ENCODE results near the gene ARID1B. TPM values are rescaled to one million over a fixed set of nuclear protein-coding genes. Genes with fewer than 3 reads are reported as not detected.

Gene ARID1B
- total RNA-seq, 1 experiment from 2014 or later, result 91.7 TPM

- no peak overlapping the region for H3K4me3 ChIP-seq (ENCODE audit: low read depth in 2 of 2, low read length in 2 of 2)
- BruUV-seq (replicated peaks), result no TSS peak
- ATAC-seq (no peak), DNase-seq (ENCODE audit: low read depth, low spot score) (no peak)
- ChIA-PET CTCF (no interaction called here), POLR2A (interaction anchor here (0.6 kb wide), 1 partner anchor 32 kb away, joined by 3 read pairs; no protein-coding TSS in a partner anchor)
- no peaks in the 10 kb centered on the region for H3K27me3 ChIP-seq (ENCODE audit: control insufficient read depth, insufficient read depth, low read length)
- no peaks in the 10 kb centered on the region for H3K9me3 ChIP-seq (ENCODE audit: control insufficient read depth, insufficient read depth, low read depth, low read length)
- intact Hi-C loops (cut with micrococcal nuclease; ENCODE audit: unreplicated experiment), result no loop called here
- TF ChIP-seq, protein P1, sequence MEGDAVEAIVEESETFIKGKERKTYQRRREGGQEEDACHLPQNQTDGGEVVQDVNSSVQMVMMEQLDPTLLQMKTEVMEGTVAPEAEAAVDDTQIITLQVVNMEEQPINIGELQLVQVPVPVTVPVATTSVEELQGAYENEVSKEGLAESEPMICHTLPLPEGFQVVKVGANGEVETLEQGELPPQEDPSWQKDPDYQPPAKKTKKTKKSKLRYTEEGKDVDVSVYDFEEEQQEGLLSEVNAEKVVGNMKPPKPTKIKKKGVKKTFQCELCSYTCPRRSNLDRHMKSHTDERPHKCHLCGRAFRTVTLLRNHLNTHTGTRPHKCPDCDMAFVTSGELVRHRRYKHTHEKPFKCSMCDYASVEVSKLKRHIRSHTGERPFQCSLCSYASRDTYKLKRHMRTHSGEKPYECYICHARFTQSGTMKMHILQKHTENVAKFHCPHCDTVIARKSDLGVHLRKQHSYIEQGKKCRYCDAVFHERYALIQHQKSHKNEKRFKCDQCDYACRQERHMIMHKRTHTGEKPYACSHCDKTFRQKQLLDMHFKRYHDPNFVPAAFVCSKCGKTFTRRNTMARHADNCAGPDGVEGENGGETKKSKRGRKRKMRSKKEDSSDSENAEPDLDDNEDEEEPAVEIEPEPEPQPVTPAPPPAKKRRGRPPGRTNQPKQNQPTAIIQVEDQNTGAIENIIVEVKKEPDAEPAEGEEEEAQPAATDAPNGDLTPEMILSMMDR (IDR thresholded peaks at IDR 0.05), result no peak
- TF ChIP-seq SIN3A (IDR thresholded peaks at IDR 0.05; ENCODE audit: borderline replicate concordance, insufficient read depth, low read depth, low read length) (no peak), POLR2AphosphoS5 (IDR thresholded peaks at IDR 0.05; ENCODE audit: low read depth, low read length) (no peak), TCF7L2 (IDR thresholded peaks at IDR 0.05; ENCODE audit: low read depth, low read length) (no peak)
- TF ChIP-seq, protein P2, sequence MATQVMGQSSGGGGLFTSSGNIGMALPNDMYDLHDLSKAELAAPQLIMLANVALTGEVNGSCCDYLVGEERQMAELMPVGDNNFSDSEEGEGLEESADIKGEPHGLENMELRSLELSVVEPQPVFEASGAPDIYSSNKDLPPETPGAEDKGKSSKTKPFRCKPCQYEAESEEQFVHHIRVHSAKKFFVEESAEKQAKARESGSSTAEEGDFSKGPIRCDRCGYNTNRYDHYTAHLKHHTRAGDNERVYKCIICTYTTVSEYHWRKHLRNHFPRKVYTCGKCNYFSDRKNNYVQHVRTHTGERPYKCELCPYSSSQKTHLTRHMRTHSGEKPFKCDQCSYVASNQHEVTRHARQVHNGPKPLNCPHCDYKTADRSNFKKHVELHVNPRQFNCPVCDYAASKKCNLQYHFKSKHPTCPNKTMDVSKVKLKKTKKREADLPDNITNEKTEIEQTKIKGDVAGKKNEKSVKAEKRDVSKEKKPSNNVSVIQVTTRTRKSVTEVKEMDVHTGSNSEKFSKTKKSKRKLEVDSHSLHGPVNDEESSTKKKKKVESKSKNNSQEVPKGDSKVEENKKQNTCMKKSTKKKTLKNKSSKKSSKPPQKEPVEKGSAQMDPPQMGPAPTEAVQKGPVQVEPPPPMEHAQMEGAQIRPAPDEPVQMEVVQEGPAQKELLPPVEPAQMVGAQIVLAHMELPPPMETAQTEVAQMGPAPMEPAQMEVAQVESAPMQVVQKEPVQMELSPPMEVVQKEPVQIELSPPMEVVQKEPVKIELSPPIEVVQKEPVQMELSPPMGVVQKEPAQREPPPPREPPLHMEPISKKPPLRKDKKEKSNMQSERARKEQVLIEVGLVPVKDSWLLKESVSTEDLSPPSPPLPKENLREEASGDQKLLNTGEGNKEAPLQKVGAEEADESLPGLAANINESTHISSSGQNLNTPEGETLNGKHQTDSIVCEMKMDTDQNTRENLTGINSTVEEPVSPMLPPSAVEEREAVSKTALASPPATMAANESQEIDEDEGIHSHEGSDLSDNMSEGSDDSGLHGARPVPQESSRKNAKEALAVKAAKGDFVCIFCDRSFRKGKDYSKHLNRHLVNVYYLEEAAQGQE (IDR thresholded peaks at IDR 0.05; ENCODE audit: insufficient read depth in 1 of 2, low read depth in 2 of 2, low read length in 1 of 2), result no peak
- in situ Hi-C loops (cut with HindIII; ENCODE audit: low pct_unique_long_range_greater_than_20kb, low sequenced_read_pairs), result no loop called here
- no peaks in the 10 kb centered on the region for H3K36me3 ChIP-seq (ENCODE audit: control insufficient read depth, insufficient read depth, low read length)
- no peak overlapping the region for H3K27ac ChIP-seq (ENCODE audit: low read length)
- H3K4me1 ChIP-seq (ENCODE audit: control insufficient read depth, insufficient read depth, low read length), result peaks cover 10% of the 10 kb centered on the region; the same call in 1 of the 2 replicates
Measured at GRCh38 chr6:157058574-157058973, 281.4 kb downstream of the ARID1B start.

GRCh38 chr6:157059781-157060180, 282.6 kb downstream of the ARID1B start:
- H3K27ac ChIP-seq (ENCODE audit: low read length), result peak overlapping the region; percentile 35; the same call in 1 of the 2 replicates

More at GRCh38 chr6:157059781-157060180, 282.6 kb downstream of the ARID1B start:
- Histone ChIP-seq H3K27me3 (ENCODE audit: control insufficient read depth, insufficient read depth, low read length) (no peaks in the 10 kb centered on the region), H3K4me1 (ENCODE audit: control insufficient read depth, insufficient read depth, low read length) (peaks cover 11% of the 10 kb centered on the region; the same call in 1 of the 2 replicates), H3K4me3 (ENCODE audit: low read depth in 2 of 2, low read length in 2 of 2) (no peak overlapping the region), H3K9me3 (ENCODE audit: control insufficient read depth, insufficient read depth, low read depth, low read length) (no peaks in the 10 kb centered on the region), H3K36me3 (ENCODE audit: control insufficient read depth, insufficient read depth, low read length) (no peaks in the 10 kb centered on the region)
- intact Hi-C loops (cut with micrococcal nuclease; ENCODE audit: unreplicated experiment), result no loop called here
- CTCF ChIA-PET, result no interaction called here
- no TSS peak for BruUV-seq (replicated peaks)
- in situ Hi-C loops (cut with HindIII; ENCODE audit: low pct_unique_long_range_greater_than_20kb, low sequenced_read_pairs), result no loop called here
- POLR2A ChIA-PET, result no interaction called here
- no peak for DNase-seq (ENCODE audit: low read depth, low spot score)
- TF ChIP-seq TCF7L2 (IDR thresholded peaks at IDR 0.05; ENCODE audit: low read depth, low read length), result no peak
- TF ChIP-seq POLR2AphosphoS5 (IDR thresholded peaks at IDR 0.05; ENCODE audit: low read depth, low read length), result no peak
- no peak for TF ChIP-seq SIN3A (IDR thresholded peaks at IDR 0.05; ENCODE audit: borderline replicate concordance, insufficient read depth, low read depth, low read length)
- TF ChIP-seq, protein P2 (IDR thresholded peaks at IDR 0.05; ENCODE audit: insufficient read depth in 1 of 2, low read depth in 2 of 2, low read length in 1 of 2), result no peak
- TF ChIP-seq, protein P1 (IDR thresholded peaks at IDR 0.05), result no peak
- ATAC-seq, result no peak
